ENCODE results near the gene DDIT4L. TPM values are rescaled to one million over a fixed set of nuclear protein-coding genes. Genes with fewer than 3 reads are reported as not detected.

The DDIT4L gene, protein sequence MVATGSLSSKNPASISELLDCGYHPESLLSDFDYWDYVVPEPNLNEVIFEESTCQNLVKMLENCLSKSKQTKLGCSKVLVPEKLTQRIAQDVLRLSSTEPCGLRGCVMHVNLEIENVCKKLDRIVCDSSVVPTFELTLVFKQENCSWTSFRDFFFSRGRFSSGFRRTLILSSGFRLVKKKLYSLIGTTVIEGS
- total RNA-seq (1 to 10 TPM; 1.5 to 6.1 (median 4.2) TPM), polyA plus RNA-seq (1 to 10 TPM in 1 of 3 donors, under 1 TPM in 1, not detected in 1; 0.60 to 1.3 TPM)

DNA sequence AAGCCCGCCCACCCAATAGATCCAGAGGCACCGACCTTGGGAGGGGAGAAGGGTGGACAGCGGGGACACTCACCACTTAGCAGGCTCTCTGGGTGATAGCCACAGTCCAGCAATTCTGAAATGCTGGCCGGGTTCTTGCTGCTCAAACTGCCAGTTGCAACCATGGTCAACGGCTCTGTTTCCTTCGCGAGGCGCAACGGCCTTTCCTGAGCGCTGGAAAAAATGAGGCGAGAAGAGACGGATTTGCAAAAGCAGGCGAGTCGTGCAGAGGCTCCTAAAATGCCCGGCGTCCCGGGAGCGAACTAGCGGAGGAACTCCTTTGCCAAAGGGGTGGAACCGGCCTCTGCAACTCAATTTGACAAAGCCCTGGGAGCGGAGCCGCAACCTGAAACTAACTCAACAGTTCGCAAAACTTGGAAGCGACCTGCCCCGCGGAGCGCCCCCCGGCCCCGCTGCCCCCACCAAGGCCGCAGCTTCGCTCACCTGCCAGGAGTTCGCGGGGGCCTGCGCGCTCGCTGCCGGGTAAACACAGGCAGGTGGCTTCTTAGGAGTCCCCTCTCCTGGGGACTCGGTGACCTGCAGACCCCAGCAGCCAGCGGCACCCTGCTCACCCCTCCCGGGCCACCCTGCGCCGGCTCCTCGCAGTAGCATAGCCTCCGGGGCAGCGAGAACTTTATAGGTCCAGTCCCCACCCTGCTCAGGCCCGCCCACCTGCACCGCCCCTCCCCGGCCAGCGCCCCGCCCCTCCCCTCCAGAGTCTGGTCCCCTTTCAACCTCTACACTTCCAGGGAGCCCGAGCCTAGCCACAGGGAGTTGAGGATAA lies at the start of gene DDIT4L:
TSS of gene DDIT4L (minus strand) at position 649 of the 823 bp plus-strand sequence. CDS start at position 164, 485 bp downstream.
- Histone ChIP-seq H3K4me1 (peaks cover 0 to 19% (median 9%) of the 10 kb centered on the region in 4 donors), H3K9me3 (no peaks in the 10 kb centered on the region), H3K27me3 (no peaks in the 10 kb centered on the region), H3K4me3 (peak within 1 kb of the TSS; percentile 59 to 69 (median 62)), H3K27ac (peak within 1 kb of the TSS; percentile 9 to 54 (median 48)), H3K36me3 (no peaks in the 10 kb centered on the region)
- TF ChIP-seq POLR2AphosphoS5 (IDR thresholded peaks at IDR 0.05) (no peak), EP300 (IDR thresholded peaks at IDR 0.05) (no peak), POLR2A (IDR thresholded peaks at IDR 0.05) (no peak)
- TF ChIP-seq, protein P1, sequence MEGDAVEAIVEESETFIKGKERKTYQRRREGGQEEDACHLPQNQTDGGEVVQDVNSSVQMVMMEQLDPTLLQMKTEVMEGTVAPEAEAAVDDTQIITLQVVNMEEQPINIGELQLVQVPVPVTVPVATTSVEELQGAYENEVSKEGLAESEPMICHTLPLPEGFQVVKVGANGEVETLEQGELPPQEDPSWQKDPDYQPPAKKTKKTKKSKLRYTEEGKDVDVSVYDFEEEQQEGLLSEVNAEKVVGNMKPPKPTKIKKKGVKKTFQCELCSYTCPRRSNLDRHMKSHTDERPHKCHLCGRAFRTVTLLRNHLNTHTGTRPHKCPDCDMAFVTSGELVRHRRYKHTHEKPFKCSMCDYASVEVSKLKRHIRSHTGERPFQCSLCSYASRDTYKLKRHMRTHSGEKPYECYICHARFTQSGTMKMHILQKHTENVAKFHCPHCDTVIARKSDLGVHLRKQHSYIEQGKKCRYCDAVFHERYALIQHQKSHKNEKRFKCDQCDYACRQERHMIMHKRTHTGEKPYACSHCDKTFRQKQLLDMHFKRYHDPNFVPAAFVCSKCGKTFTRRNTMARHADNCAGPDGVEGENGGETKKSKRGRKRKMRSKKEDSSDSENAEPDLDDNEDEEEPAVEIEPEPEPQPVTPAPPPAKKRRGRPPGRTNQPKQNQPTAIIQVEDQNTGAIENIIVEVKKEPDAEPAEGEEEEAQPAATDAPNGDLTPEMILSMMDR (IDR thresholded peaks at IDR 0.05) = no peak
- intact Hi-C loops (cut with DNase I) = loop anchor here (10.0 kb wide), 1 partner anchor 95 kb away; no protein-coding TSS in a partner anchor
- 2% methylated on average over 51 of the region's 51 CpGs for WGBS, 2 donors
- peak; percentile 73 for DNase-seq

- Histone ChIP-seq H3K27me3 (no peaks in the 10 kb centered on the region), H3K4me3 (no peak overlapping the region), H3K27ac (no peak overlapping the region), H3K4me1 (no peaks in the 10 kb centered on the region), H3K36me3 (no peaks in the 10 kb centered on the region), H3K9me3 (no peaks in the 10 kb centered on the region)
- TF ChIP-seq, protein P1 (IDR thresholded peaks at IDR 0.05) = no peak
- no peak for TF ChIP-seq POLR2AphosphoS5 (IDR thresholded peaks at IDR 0.05)
- no peak for TF ChIP-seq EP300 (IDR thresholded peaks at IDR 0.05)
- DNase-seq = no peak
- 19 to 36% methylated on average over 2 of the region's 2 CpGs for WGBS, 2 donors
- intact Hi-C loops (cut with DNase I) = no loop called here
Measured at GRCh38 chr4:100240008-100240407, 49.7 kb upstream of the DDIT4L start.

DNA sequence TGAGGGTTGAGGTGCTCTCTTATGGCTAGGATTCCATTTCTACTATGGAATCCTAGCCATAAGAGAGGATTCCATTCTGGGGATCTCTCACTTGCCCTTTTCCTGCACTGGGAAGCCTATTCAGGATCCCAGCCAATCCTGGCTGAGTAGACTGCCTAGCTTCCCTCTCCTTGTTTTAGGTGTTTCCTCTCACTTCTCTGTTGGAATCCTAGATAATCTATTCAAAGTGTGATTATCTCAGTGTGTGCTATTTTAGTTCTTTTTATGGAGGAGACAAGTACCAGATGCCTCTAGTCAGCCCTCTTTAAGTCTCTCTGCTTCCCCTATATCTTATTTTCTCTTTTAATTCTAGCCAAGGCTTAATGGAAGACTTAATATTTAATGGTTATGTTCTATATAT lies 34.5 kb upstream of the DDIT4L start:
- Histone ChIP-seq H3K27me3 (no peaks in the 10 kb centered on the region), H3K4me1 (no peaks in the 10 kb centered on the region), H3K4me3 (no peak overlapping the region), H3K9me3 (peaks cover 0 to 17% (median 6%) of the 10 kb centered on the region in 4 donors), H3K27ac (no peak overlapping the region), H3K36me3 (no peaks in the 10 kb centered on the region)
- intact Hi-C loops (cut with DNase I) = no loop called here
- no peak for TF ChIP-seq POLR2AphosphoS5 (IDR thresholded peaks at IDR 0.05)
- TF ChIP-seq, protein P1 (IDR thresholded peaks at IDR 0.05) = no peak
- no peak for TF ChIP-seq POLR2A (IDR thresholded peaks at IDR 0.05)
- no peak for TF ChIP-seq EP300 (IDR thresholded peaks at IDR 0.05)
- DNase-seq = no peak

DNA sequence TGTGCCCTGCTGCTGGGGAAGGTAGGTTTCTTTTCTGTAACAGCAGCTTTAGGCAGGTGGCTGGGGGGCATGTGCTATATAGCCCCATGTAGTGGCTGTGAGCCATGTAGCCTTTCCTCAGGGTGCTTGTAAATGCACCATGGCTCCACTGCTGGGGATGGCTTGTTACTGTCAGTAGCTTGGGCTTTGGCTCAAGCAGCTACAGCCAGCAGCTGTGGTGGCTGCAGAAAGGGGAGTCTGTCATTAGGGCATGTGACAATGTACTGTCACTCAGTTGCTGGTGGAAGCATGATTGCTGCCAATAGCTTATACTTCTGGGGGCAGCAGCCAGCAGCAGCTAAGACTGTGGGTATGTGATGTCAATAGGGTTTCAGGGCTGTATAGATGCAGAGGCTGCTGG lies 33.9 kb upstream of the DDIT4L start:
- DNase-seq = no peak
- H3K4me3 ChIP-seq = no peak overlapping the region
- no peak for TF ChIP-seq POLR2AphosphoS5 (IDR thresholded peaks at IDR 0.05)
- no peak for TF ChIP-seq POLR2A (IDR thresholded peaks at IDR 0.05)
- TF ChIP-seq EP300 (IDR thresholded peaks at IDR 0.05) = no peak
- TF ChIP-seq, protein P1 (IDR thresholded peaks at IDR 0.05) = no peak
- no peak overlapping the region for H3K27ac ChIP-seq
- H3K27me3 ChIP-seq = no peaks in the 10 kb centered on the region
- no peaks in the 10 kb centered on the region for H3K4me1 ChIP-seq
- H3K9me3 ChIP-seq = peaks cover 0 to 14% (median 6%) of the 10 kb centered on the region in 4 donors
- no peaks in the 10 kb centered on the region for H3K36me3 ChIP-seq
- intact Hi-C loops (cut with DNase I) = no loop called here

All from sigmoid colon (tissue), 7 donors.